Fibroblast of mammary gland (primary cell): ENCODE results near the gene MSL3.

ENCODE experiments used
- DNase-seq: peaks from one replicate; pipeline ENCODE4 v3.0.0-alpha.2; 2010; ENCODE audit warnings: low read depth
- H3K4me3 ChIP-seq: 2 replicates; pipeline ENCODE4 v1.5.1; 2011; ENCODE audit warnings: low read depth, mild to moderate bottlenecking, low read length, moderate library complexity; ENCODE audit not compliant: control insufficient read depth
- TF ChIP-seq, protein P1 (sequence below): conservative IDR thresholded peaks from 2 replicates; pipeline ENCODE4 v1.5.1; 2011; ENCODE audit warnings: low read depth, low read length, inconsistent platforms; ENCODE audit not compliant: control insufficient read depth, insufficient read depth

Gene MSL3

DNA sequence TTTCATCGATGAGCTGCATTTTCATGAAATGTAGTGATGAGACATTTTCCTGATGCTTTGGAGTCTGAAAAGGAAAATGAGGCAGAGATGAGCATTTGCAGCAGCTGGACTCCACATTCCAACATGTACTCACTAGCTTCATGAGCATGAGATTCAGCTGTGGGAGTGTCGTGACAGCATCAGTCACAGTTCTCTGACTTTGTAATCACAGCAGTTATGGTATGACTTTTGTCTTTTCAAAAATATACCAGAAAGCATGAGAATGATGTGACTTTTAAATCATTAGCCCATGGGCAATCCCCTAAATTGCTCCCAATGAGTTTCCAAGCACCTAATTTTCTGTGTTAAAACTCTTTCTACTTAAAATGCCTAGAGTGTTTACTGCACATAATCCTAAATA lies 18.3 kb upstream of the MSL3 start:
- TF ChIP-seq, protein P1, sequence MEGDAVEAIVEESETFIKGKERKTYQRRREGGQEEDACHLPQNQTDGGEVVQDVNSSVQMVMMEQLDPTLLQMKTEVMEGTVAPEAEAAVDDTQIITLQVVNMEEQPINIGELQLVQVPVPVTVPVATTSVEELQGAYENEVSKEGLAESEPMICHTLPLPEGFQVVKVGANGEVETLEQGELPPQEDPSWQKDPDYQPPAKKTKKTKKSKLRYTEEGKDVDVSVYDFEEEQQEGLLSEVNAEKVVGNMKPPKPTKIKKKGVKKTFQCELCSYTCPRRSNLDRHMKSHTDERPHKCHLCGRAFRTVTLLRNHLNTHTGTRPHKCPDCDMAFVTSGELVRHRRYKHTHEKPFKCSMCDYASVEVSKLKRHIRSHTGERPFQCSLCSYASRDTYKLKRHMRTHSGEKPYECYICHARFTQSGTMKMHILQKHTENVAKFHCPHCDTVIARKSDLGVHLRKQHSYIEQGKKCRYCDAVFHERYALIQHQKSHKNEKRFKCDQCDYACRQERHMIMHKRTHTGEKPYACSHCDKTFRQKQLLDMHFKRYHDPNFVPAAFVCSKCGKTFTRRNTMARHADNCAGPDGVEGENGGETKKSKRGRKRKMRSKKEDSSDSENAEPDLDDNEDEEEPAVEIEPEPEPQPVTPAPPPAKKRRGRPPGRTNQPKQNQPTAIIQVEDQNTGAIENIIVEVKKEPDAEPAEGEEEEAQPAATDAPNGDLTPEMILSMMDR: no peak
- H3K4me3 ChIP-seq: no peak overlapping the region
- no peak for DNase-seq

DNA sequence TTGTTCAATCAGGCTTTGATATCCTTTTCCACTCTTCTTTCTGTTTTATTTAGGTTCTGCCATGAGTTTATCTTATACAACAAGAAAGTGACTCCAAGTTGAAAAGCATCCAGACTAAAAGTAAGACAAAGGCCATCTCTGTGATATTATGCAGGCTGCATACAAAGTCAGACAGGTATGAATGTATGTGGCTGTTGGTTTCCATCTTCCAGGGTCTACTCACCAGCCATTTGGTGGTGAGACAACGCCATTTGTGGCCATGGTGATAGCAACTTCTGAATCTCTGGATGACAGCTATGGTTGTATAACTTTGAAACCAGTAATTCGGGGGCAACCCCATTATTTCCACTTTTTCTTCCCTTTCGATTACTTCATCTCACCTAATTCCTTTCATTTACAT lies 17.2 kb upstream of the MSL3 start:
- TF ChIP-seq, protein P1: no peak
- no peak overlapping the region for H3K4me3 ChIP-seq
- no peak for DNase-seq

DNA sequence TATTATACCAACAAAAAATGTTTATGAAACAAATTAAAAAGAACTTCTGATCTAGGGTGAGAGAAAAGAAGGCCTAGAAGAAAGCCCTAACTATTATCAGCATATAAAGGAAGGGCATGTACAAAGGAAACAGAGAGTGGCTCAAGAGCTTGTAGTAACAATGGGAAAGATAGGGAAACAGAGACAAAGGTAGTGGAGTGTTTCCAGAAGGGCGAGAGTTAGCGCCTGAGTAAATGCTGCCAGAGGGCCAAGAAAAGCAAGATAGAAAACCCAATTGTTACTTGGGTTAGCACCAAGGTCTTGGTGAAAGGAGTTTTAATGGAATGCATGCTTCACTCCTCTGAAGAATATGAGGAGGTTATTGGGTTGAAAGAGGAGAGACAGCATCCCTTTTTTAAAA lies 16.5 kb upstream of the MSL3 start:
- TF ChIP-seq, protein P1: no peak
- no peak for DNase-seq
- H3K4me3 ChIP-seq: no peak overlapping the region

DNA sequence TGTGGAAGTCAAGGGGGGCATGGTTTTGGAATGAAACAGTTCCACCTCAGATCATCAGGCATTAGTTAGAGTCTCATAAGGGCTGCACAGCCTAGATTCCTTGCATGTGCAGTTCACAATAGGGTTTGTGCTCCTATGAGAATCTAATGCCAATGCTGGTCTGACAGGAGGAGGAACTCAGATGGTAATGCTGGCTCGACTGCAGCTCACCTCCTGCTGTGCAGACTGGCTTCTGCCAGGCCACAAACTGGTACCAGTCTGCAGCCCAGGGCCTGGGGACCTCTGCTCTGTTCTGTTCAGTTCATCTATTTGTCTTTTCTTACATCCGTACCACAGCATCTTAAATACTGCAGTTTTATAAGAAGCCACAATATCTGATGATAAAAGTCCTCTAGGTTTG lies 12.2 kb upstream of the MSL3 start:
- TF ChIP-seq, protein P1: no peak
- DNase-seq: no peak
- no peak overlapping the region for H3K4me3 ChIP-seq

DNA sequence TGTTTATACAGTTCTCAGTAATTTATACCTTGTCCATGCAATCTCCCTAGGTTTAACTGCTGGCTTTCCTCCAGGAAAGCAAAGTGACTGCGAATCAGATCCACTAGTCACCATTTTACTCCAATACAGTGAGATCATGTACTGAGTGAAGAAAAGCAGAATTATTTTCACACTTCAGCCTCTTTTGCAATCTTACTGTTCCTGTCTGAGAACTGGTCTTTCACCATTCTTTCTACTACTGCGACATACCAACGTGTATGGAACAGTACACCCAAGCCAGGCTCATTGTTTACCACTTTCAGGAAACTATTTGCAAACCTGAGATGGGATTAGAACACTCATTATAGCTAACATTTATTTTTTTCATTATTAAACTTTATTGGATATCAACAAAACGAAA lies 8.0 kb upstream of the MSL3 start:
- DNase-seq: no peak
- no peak overlapping the region for H3K4me3 ChIP-seq
- TF ChIP-seq, protein P1: no peak

DNA sequence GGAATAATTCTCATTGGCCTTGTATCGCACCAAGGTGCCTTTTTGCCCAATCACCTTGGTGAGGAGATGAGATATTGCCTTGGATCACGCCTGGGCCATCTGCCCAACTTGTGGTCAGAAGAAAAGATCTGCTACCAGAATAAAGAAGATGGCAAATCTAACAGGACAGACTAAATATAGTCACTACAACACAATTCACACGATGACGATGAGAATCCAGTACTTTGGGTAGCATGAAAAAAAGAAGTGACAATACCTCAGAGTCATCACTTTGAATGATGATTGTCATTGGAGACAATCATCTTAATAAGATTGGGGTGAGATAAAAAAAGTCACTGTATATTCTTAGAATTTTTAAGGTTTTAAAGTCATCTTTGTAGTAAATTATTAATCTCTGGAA lies 7.3 kb upstream of the MSL3 start:
- DNase-seq: no peak
- H3K4me3 ChIP-seq: no peak overlapping the region
- TF ChIP-seq, protein P1: no peak

DNA sequence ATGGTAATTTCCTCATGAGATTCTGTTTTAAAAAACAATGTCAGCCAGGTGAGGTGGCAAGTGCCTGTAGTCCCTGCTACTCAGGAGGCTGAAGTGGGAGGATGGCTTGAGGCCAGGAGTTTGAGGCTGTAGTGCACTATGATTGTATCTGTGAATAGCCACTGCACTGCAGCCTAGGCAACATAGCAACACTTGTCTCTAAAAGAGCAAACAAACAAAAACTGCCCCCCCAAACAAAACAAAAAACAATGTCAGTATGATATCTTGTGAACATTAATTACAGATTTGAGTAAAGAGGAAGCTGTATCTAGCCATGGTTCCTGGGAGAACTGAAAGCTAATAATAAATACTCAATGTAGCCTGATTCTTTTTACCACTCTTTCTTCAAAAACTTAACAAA lies 6.8 kb upstream of the MSL3 start:
- no peak for DNase-seq
- TF ChIP-seq, protein P1: no peak
- no peak overlapping the region for H3K4me3 ChIP-seq
